MV-4-11 (cell line): Measurements from ENCODE around the gene ZNF561.
"Not testable (repeated sequence)": the region's sequence is repeated elsewhere in the genome, so short reads cannot be mapped to it uniquely, and the experiment has no call there.

Experiments
- DNase-seq: peaks from one replicate; lab custom pipeline; 2025; lab: John Stamatoyannopoulos, UW

The ZNF561 gene

DNA sequence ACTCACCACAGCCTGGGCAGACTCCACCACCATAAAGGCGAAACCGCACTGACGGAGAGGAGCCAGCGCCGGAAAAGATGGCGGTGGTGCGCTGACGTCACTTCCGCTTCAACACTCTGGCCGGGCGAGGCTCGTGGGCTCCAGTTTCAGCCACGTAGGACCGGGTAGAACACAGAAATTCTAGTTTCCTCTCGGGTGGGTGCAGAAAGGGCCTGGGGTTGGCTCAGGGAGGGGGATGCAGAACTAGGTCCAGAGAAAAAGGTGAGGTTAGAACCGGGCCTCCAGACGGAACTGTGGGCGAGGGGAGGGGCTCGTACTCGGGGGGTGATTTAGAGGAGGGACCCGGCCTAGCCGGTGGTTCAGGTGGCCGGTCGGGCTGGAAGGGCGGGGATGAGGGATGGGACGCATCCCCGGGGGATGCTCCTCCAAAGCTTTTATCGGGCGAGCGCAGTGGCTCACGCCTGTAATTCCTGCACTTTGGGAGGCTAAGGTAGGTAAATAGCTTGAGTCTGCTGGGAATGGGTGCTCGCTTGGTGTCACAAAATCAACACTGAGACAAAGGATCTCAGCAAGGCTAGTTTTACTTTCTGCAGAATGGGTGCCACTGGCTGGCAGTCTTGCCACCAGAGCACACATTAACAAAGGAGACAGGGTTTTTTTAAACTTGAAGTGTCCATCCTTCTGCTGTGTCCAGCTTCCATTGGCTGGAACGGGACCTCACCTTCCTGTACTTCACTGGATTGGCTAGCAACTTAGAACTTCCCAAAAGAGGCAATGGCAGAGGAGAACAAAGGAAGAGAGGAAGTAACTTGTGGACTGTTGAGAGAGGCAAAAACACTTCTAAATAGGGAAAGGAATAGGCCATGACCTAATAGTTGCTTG lies at the start of gene ZNF561:
Gene ZNF561, minus strand, starts transcription at position 77 of the 882 bp plus-strand sequence. CDS start 1,776 bp downstream, outside the sequence.
- peak; percentile 91 for DNase-seq

DNA sequence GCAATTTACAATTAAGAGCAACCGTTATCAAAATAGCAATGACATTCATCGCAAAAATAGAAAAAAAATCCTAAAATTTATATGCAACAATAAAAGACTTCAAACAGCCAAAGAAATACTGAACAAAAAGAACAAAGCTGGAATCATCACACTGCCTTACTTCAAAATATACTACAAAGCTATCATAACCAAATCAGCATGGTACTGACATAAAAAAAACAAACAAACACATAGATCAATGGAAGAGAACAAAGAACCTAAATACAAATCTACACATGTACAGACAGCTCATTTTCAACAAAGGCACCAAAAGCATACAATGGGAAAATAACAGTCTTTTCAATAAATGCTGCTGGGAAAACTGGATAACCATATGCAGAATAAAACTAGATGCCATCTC lies 47.5 kb upstream of the ZNF561 start:
- DNase-seq, result no peak

- peak; percentile 30 for DNase-seq
Measured at GRCh38 chr19:9667898-9668297, 46.9 kb upstream of the ZNF561 start.

GRCh38 chr19:9658769-9659168 lies 37.7 kb upstream of the ZNF561 start:
- no peak for DNase-seq

GRCh38 chr19:9653066-9653555 lies 32.1 kb upstream of the ZNF561 start:
- not testable (repeated sequence) for DNase-seq

DNA sequence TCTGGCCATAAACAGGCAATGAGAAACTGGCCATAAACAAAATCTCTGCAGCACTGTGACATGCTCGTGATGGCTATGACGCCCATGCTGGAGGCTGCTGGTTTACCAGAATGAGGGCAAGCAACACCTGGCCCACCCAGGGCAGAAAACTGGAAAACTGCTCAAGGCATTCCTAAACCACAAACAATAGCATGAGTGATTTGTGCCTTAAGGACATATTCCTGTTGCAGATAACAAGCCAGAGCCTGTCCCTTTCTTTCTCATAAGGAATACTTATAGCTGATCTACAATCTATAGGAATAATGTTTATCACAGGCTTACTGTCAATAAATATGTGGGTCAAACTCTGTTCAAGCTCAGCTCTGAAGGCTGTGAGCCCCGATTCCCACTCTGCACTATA lies 30.4 kb upstream of the ZNF561 start:
- not testable (repeated sequence) for DNase-seq

DNA sequence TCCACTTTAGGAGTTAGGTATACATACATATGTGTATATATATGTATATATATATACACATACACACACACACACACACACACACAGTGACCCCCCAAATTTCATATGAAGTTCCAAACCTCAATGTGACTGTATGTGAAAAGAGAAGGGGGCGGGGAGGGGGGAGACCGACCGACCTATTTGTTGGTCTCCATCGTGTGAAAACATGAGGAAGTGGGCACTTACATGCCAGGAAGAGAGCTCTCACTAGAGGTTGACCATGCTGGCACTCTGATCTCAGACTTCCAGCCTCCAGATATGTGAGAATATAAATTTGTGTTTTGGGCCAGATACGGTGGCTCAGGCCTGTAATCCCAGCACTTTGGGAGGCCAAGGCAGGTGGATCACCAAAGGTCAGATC lies 29.3 kb upstream of the ZNF561 start:
- no peak for DNase-seq

DNA sequence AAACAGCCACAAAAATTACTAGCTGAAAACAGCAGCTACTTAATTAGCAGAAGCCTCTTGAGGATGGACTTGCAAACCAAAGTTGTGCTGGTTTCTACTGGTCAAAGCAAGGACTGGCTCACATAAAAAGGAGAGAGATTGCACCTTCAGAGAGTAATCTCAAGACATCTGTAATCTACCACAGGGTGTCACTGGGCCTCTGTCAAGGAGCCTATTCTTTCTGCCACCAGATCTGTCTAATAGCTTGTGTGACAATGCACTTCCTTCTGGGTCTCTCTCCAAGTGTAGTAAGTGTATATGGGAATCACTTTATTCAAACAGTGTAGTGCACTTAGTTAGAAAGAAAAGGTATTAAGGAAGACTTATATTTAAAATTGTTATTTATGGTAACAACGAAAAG lies 24.4 kb upstream of the ZNF561 start:
- peak; percentile 19 for DNase-seq

GRCh38 chr19:9644472-9644871 lies 23.4 kb upstream of the ZNF561 start:
- DNase-seq, result no peak

- no peak for DNase-seq
Measured at GRCh38 chr19:9641810-9642209, 20.8 kb upstream of the ZNF561 start.

DNA sequence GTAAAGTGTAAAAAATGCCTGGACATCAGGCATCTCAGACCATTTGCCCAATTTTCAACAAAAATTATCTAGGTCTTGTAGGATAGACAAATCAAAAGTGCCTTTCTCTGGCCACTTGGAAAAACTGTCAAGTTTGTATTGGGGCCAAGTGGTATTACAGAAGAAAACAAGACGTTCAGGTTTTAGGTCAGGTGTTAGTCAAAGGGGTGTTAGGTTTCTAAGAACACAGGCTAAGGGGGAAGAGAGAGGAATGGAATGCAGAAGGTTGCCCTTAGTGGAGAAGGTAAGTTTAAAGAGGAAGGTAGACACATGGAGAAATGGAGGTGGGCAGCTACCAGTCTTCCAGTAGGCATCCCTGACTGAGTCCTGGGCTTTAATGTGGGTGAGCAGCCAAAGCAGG lies 19.9 kb upstream of the ZNF561 start:
- DNase-seq, result no peak

GRCh38 chr19:9636018-9636417 lies 15.0 kb upstream of the ZNF561 start:
- DNase-seq, result no peak

DNA sequence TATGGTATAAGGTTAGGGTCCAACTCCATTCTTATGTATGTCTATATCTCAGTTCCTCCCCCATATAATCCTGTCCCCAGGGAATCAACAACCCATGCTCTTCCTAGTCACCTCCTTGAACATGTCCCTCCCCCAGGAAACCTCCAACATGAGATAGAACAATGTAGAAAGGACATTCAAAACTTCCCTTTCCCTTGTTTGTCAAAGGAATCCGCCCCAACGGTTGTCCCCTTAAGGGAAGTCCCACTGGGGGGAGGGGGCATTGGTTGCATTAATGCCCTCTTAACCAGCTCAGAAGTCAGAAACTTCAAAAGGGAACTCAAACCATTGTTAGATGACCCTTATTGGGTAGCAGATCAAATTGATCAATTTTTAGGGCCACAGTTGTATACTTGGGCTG lies 6.8 kb upstream of the ZNF561 start:
- no peak for DNase-seq

GRCh38 chr19:9622531-9622930 lies 1.5 kb upstream of the ZNF561 start:
- peak; percentile 23 for DNase-seq

GRCh38 chr19:9620842-9621155 lies 233 bp downstream of the ZNF561 start:
- DNase-seq, result no peak

- DNase-seq, result no peak
Measured at GRCh38 chr19:9615844-9616243, 5.2 kb downstream of the ZNF561 start.

DNA sequence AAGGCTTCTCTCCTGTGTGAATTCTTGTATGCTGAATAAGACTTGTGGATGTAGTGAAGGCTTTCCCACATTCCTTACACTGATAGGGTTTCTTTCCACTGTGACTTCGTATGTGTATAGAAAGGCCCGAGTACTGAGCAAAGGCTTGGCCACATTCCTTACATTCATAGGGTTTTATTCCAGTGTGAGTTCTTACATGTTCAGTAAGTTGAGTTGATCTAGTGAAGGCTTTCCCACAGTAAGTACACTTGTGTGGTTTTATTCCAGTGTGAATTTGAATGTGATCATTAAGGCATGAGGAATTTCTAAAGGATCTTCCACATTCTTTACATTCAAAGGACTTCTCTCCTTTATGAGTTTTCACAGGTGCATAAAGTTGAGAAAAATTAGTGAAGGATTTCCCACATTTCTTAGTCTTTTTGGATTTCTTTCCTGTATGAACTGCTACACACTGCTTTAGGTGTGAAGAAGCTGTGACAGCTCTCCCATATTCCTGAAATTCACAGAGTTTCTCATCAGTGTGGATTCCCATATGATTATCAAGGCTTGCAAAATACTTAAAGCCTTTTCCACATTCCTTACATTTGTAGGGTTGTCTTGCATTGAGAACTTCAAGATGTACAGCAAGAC lies 10.4 kb downstream of the ZNF561 start:
- no peak for DNase-seq

DNA sequence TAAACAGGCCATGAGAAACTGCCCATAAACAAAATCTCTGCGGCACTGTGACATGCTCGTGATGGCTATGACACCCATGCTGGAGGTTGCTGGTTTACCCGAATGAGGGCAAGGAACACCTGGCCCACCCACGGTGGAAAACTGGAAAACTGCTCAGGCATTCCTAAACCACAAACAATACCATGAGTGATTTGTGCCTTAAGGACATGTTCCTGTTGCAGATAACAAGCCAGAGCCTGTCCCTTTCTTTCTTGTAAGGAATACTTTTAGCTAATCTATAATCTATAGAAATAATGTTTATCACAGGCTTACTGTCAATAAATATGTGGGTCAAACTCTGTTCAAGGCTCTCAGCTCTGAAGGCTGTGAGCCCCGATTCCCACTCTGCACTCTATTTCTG lies 12.1 kb downstream of the ZNF561 start:
- DNase-seq, result no peak

DNA sequence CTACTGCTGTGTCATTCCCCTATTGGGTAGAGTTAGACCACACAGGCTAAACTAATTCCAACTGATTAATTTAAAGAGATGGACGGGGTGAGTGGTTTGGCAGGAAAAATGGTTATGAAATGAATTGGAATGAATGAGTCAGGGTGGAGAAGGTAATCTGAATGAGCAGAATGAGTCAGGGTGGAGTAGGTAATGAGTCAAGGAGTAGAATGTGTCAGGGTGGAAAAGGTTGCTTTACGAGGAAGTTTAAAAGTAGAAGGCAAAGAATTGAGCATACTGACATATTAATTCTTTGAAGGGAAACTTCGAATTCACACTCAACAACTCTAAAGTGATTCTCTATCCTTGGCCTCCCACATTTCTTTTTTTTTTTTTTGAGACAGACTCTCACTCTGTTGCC lies 24.0 kb downstream of the ZNF561 start:
- DNase-seq, result no peak

- DNase-seq, result peak; percentile 47
Measured at GRCh38 chr19:9586764-9587163, 34.3 kb downstream of the ZNF561 start.

DNA sequence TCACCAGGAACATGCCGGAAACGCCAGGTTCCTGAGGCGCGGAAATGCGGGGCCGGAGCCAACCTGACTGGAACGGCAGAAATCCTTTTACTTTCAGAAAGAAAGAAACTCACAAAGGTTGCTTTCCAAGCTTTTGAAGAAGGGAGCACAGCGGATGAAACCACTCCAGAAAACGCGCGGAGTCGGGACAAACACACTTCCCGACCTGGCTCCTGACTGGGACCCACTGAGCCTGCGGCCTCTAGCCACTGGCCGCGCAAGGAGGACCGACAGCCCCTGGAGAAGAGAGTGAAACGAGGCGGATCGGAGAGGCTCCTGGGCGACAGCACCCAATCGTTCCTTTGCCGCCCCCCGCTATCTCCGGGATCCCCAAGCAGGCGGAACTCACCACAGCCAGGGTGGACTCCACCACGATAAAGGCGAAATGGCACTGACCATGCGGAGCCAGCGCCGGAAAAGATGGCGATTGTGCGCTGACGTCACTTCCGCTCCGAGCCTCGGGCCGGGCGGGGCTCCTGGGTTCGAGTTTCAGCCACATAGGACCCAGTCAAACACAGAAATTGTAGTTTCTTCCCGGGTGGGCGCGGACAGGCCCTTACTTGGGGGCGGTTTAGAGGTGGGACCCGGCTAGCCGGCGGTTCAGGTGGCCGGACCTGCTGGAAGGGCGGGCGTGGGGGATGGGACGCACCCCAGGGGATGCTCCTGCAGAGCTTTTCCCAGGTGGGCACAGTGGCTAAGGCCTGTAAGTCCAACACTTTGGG lies 36.8 kb downstream of the ZNF561 start, which contains the start of gene ZNF121:
Gene ZNF121, minus strand, starts transcription at position 432 of the 761 bp plus-strand sequence. CDS start 16,407 bp downstream, outside the sequence.
- DNase-seq, result peak; percentile 84

- DNase-seq, result not testable (repeated sequence)
Measured at GRCh38 chr19:9582081-9582725, 38.8 kb downstream of the ZNF561 start.
